Neuronal stem cell (in vitro differentiated cells): ENCODE data around the gene XKR7.

Experiments
- DNase-seq: peaks from one replicate; pipeline ENCODE4 v3.0.0-alpha.2; 2013; ENCODE audit warnings: low spot score
- H2AFZ ChIP-seq: one replicate; pipeline ENCODE4 v1.6.1; 2013; ENCODE audit warnings: mild to moderate bottlenecking, low read length, inconsistent platforms
- H2AK5ac ChIP-seq: 2 replicates; pipeline ENCODE4 v1.6.1; 2013; ENCODE audit warnings: low read depth, mild to moderate bottlenecking, inconsistent platforms, low read length, moderate library complexity, mixed read lengths
- H2BK120ac ChIP-seq: 2 replicates; pipeline ENCODE4 v1.6.1; 2013; ENCODE audit warnings: low read depth, mild to moderate bottlenecking, inconsistent platforms, low read length, moderate library complexity, mixed read lengths
- H2BK12ac ChIP-seq: one replicate; pipeline ENCODE4 v1.6.1; 2013; ENCODE audit warnings: low read length, inconsistent platforms
- H2BK15ac ChIP-seq: 2 replicates; pipeline ENCODE4 v1.6.1; 2013; ENCODE audit warnings: mild to moderate bottlenecking, low read length, inconsistent platforms, mixed read lengths
- H2BK5ac ChIP-seq: one replicate; pipeline ENCODE4 v1.6.1; 2013; ENCODE audit warnings: inconsistent platforms, mild to moderate bottlenecking, low read length, moderate library complexity
- H3K14ac ChIP-seq: one replicate; pipeline ENCODE4 v1.6.1; 2013; ENCODE audit warnings: low read length, inconsistent platforms
- H3K18ac ChIP-seq: 2 replicates; pipeline ENCODE4 v1.6.1; 2013; ENCODE audit warnings: low read length, inconsistent platforms
- H3K23ac ChIP-seq: 2 replicates; pipeline ENCODE4 v1.6.1; 2013; ENCODE audit warnings: low read depth, mild to moderate bottlenecking, mixed read lengths, low read length, inconsistent platforms; ENCODE audit not compliant: poor library complexity
- H3K27ac ChIP-seq: replicated peaks from 3 replicates; pipeline ENCODE4 v1.5.1; 2013; ENCODE audit warnings: low read length, inconsistent platforms
- H3K27me3 ChIP-seq, 3 experiments: 2 replicates each; pipeline ENCODE4 v1.6.1; 2013; ENCODE audit warnings: low read length in 3 of 3, mild to moderate bottlenecking in 2 of 3, inconsistent platforms in 1 of 3, low read depth in 1 of 3, mixed read lengths in 1 of 3, moderate library complexity in 1 of 3; ENCODE audit not compliant: control insufficient read depth in 3 of 3, insufficient read depth in 3 of 3
- H3K36me3 ChIP-seq, 2 donors: replicated peaks in 1 of 2; 2 replicates each; pipeline ENCODE4 v1.6.1; 2013; ENCODE audit warnings: low read length in 2 of 2; ENCODE audit not compliant: control insufficient read depth in 2 of 2, insufficient read depth in 2 of 2
- H3K4ac ChIP-seq: 2 replicates; pipeline ENCODE4 v1.6.1; 2013; ENCODE audit warnings: inconsistent platforms, mild to moderate bottlenecking, low read length, moderate library complexity
- H3K4me1 ChIP-seq, 2 donors: 1 replicate in 1 of 2; 2 replicates in 1 of 2; pipeline ENCODE4 v1.6.1; 2013; ENCODE audit warnings: low read length in 2 of 2, low read depth in 1 of 2; ENCODE audit not compliant: control insufficient read depth in 2 of 2, insufficient read depth in 1 of 2
- H3K4me2 ChIP-seq: one replicate; pipeline ENCODE4 v1.6.1; 2013; ENCODE audit warnings: mild to moderate bottlenecking, low read length, inconsistent platforms; ENCODE audit not compliant: insufficient read depth, poor library complexity, severe bottlenecking
- H3K4me3 ChIP-seq, 2 donors: 2 replicates each; pipeline ENCODE4 v1.5.1; 2013; ENCODE audit warnings: low read length in 2 of 2, mild to moderate bottlenecking in 2 of 2, inconsistent platforms in 1 of 2, moderate library complexity in 1 of 2
- H3K79me1 ChIP-seq: one replicate; pipeline ENCODE4 v1.6.1; 2013; ENCODE audit warnings: low read depth, mild to moderate bottlenecking, inconsistent platforms, low read length, moderate library complexity
- H3K9ac ChIP-seq: one replicate; pipeline ENCODE4 v1.6.1; 2013; ENCODE audit warnings: mild to moderate bottlenecking, low read depth, low read length, inconsistent platforms; ENCODE audit not compliant: poor library complexity
- H3K9me3 ChIP-seq, 2 donors: replicated peaks in 1 of 2; 2 replicates each; pipeline versions ENCODE3 to v1.6.1; 2013; ENCODE audit warnings: low read length in 2 of 2, mild to moderate bottlenecking in 2 of 2, inconsistent platforms in 1 of 2, low read depth in 1 of 2, mixed read lengths in 1 of 2, moderate library complexity in 1 of 2; ENCODE audit not compliant: control insufficient read depth in 2 of 2, insufficient read depth in 1 of 2
- H4K8ac ChIP-seq: one replicate; pipeline ENCODE4 v1.6.1; 2013; ENCODE audit warnings: low read depth, mild to moderate bottlenecking, inconsistent platforms, low read length, moderate library complexity
- H4K91ac ChIP-seq: one replicate; pipeline ENCODE4 v1.6.1; 2013; ENCODE audit warnings: low read length, low read depth, mild to moderate bottlenecking, inconsistent platforms; ENCODE audit not compliant: poor library complexity
- WGBS, 2 donors: extraction: QIAGEN DNeasy Blood & Tissue Kit; methylation state at CpG; one replicate each; pipeline ENCODE4 v1.1.7; 2013; ENCODE audit warnings: missing lambda C conversion rate in 2 of 2, mixed read lengths in 1 of 2; ENCODE audit not compliant: insufficient read length in 2 of 2, insufficient replicate concordance in 1 of 2; ENCODE audit errors: extremely low coverage in 2 of 2; 5-methylcytosine and 5-hydroxymethylcytosine counted together

XKR7 gene

DNA sequence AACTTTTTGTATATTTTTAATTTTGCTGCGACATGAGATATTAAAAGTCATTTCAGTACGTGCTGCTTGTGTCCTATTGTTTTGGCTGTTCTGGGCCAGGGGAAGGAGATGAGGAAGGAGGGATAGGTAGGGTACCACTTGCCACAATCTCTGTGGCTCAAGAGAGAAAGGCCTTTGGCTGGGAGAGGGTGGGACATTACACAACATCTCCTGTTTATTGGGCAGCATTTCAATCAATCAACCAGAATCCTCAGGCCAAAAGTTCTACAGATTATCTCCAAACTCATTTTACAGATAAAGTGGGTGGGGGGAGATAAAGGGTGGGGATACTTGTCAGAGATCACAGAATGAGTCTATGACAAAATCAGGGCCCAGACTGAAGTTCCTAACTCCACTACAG lies 35.4 kb downstream of the XKR7 start:
- H2BK15ac ChIP-seq: no peak overlapping the region
- H3K18ac ChIP-seq: no peak overlapping the region
- H3K27ac ChIP-seq: no peak overlapping the region
- no peak overlapping the region for H3K9ac ChIP-seq
- no peak overlapping the region for H3K4me2 ChIP-seq
- no peak overlapping the region for H3K23ac ChIP-seq
- no peak overlapping the region for H3K4me3 ChIP-seq
- DNase-seq: no peak
- no peak overlapping the region for H2AFZ ChIP-seq
- H3K36me3 ChIP-seq: no peaks in the 10 kb centered on the region
- no peak overlapping the region for H4K8ac ChIP-seq
- H3K27me3 ChIP-seq: peaks cover 0 to 29% (median 0%) of the 10 kb centered on the region in 3 experiments
- H3K79me1 ChIP-seq: no peaks in the 10 kb centered on the region
- no peak overlapping the region for H3K14ac ChIP-seq
- H3K4ac ChIP-seq: no peak overlapping the region
- no peak overlapping the region for H2BK120ac ChIP-seq
- no CpG with 5 or more reads among the region's 2 CpGs for WGBS, 2 donors
- H2BK5ac ChIP-seq: no peak overlapping the region
- no peaks in the 10 kb centered on the region for H3K9me3 ChIP-seq
- H3K4me1 ChIP-seq: peaks cover 3 to 11% of the 10 kb centered on the region in 2 donors
- H2AK5ac ChIP-seq: no peak overlapping the region
- H4K91ac ChIP-seq: no peak overlapping the region
- no peak overlapping the region for H2BK12ac ChIP-seq

DNA sequence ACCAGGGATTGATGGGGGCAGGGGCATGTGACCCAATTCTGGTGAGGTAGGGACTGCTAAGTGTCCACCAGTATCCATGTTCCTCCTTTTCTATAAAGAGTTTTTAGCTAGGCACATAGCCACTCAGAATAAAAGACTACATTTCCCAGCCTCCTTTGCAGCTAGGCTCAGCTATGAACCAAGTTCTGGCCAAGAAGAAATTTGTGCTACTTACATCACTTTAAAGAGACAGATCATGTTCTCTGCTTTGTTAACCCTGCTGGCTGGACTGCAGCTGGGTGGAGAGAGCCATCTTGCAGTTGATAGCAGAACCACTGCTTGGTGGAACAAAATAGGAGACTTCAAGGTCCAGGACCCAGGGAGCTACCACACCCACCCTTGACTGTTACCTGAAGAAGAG lies 37.0 kb downstream of the XKR7 start:
- H2BK5ac ChIP-seq: no peak overlapping the region

DNA sequence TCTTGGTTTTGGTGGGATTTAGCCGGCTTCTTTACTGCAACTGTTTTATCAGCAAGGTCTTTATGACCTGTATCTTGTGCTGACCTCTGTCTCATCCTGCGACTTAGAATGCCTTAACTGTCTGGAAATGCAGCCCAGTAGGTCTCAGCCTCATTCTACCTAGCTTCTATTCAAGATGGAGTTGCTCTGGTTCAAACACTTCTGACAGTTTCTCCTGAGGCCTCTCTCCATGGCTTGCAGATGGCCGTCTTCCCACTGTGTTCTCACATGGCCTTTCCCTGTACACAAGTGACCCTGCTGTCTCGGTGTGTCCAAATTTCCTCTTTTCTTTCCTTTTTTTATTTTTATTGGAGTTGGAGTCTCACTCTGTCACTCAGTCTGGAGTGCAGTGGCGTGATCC lies 38.1 kb downstream of the XKR7 start:
- Histone ChIP-seq H3K4me2 (no peak overlapping the region), H2BK120ac (no peak overlapping the region), H2BK15ac (no peak overlapping the region), H3K9me3 (no peaks in the 10 kb centered on the region), H3K4me1 (peaks cover 6 to 11% of the 10 kb centered on the region in 2 donors), H2BK12ac (no peak overlapping the region), H3K36me3 (no peaks in the 10 kb centered on the region), H3K14ac (no peak overlapping the region), H3K9ac (no peak overlapping the region), H3K27ac (no peak overlapping the region), H2AK5ac (no peak overlapping the region), H3K23ac (no peak overlapping the region), H3K4ac (no peak overlapping the region), H4K8ac (no peak overlapping the region), H2AFZ (no peak overlapping the region), H3K18ac (no peak overlapping the region), H3K4me3 (no peak overlapping the region), H2BK5ac (no peak overlapping the region), H4K91ac (no peak overlapping the region), H3K27me3 (peaks cover 0 to 14% (median 0%) of the 10 kb centered on the region in 3 experiments), H3K79me1 (no peaks in the 10 kb centered on the region)
- WGBS, 2 donors: no CpG with 5 or more reads among the region's 5 CpGs
- DNase-seq: no peak

More for the DNA sequence above, 37.0 kb downstream of the XKR7 start:
- no peak overlapping the region for H4K91ac ChIP-seq
- H3K4me1 ChIP-seq: peaks cover 3 to 11% of the 10 kb centered on the region in 2 donors
- H3K4ac ChIP-seq: no peak overlapping the region
- H2BK15ac ChIP-seq: no peak overlapping the region
- no peak for DNase-seq
- H2AFZ ChIP-seq: no peak overlapping the region
- H2BK12ac ChIP-seq: no peak overlapping the region
- no peak overlapping the region for H3K18ac ChIP-seq
- no peak overlapping the region for H4K8ac ChIP-seq
- no peak overlapping the region for H3K14ac ChIP-seq
- H3K9ac ChIP-seq: no peak overlapping the region
- H2AK5ac ChIP-seq: no peak overlapping the region
- no peak overlapping the region for H3K4me3 ChIP-seq
- peaks cover 0 to 21% (median 0%) of the 10 kb centered on the region in 3 experiments for H3K27me3 ChIP-seq
- no peak overlapping the region for H3K23ac ChIP-seq
- no peak overlapping the region for H2BK120ac ChIP-seq
- H3K27ac ChIP-seq: no peak overlapping the region
- H3K9me3 ChIP-seq: no peaks in the 10 kb centered on the region
- no peak overlapping the region for H3K4me2 ChIP-seq
- no peaks in the 10 kb centered on the region for H3K79me1 ChIP-seq
- no peaks in the 10 kb centered on the region for H3K36me3 ChIP-seq

DNA sequence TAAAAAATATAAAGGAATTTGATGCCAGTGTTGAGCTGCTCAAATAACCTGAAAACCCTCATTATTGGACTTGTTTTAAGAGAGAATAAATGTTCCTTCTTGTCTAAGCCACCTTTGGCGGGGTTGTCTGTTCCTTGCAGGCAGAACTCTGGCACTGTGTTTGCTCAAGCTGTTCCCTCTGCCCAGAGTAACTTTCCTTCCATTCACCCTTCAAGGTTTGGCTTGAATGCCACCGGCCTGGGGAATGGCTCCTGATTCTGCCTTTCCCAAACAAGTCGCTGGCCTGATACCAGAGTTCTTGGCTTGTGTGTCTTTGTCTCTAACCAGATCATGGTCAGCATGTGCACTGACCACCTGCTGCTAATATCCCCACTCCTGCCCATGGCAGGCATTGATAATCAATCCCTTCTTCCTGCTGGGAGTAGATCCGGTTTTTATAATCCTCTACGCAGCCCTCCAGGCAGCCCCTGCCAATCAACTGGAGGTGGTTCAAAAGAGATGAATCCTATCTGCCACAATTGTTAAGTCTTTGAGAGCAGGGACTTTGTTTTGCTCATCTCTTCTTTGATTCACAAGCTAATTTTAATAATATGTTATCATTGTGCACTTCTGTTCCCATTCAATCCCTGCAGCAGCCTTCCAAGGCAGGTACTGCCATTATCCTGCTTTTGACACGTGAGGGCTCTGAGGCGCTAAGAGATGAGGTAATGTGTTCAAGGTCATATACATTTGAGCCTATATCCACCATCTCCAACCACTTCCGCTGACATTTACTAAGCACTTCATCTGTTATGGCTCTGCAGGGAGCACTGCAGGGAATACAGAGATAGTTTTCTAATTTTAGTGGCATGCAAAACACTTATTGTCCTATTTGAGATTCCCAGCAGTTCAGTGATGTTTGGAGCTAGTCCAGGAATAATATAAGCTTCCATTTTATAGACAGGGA lies 39.2 kb downstream of the XKR7 start:
- H3K79me1 ChIP-seq: no peaks in the 10 kb centered on the region
- no peaks in the 10 kb centered on the region for H3K36me3 ChIP-seq
- no peak overlapping the region for H2BK15ac ChIP-seq
- no peak overlapping the region for H2BK5ac ChIP-seq
- H3K4me2 ChIP-seq: no peak overlapping the region
- no peak overlapping the region for H3K9ac ChIP-seq
- no peak overlapping the region for H3K14ac ChIP-seq
- no peak overlapping the region for H3K18ac ChIP-seq
- WGBS, 2 donors: no CpG with 5 or more reads among the region's 8 CpGs
- H3K23ac ChIP-seq: no peak overlapping the region
- no peak overlapping the region for H3K4ac ChIP-seq
- H4K8ac ChIP-seq: peak overlapping the region; percentile 70
- H2BK12ac ChIP-seq: no peak overlapping the region
- no peak overlapping the region for H3K4me3 ChIP-seq
- no peak overlapping the region for H2BK120ac ChIP-seq
- H2AFZ ChIP-seq: peak overlapping the region; percentile 71
- H4K91ac ChIP-seq: no peak overlapping the region
- H3K27ac ChIP-seq: no peak overlapping the region
- no peak for DNase-seq
- no peak overlapping the region for H2AK5ac ChIP-seq
- H3K27me3 ChIP-seq: peaks cover 0 to 3% (median 0%) of the 10 kb centered on the region in 3 experiments
- no peaks in the 10 kb centered on the region for H3K9me3 ChIP-seq
- H3K4me1 ChIP-seq: peaks cover 6 to 11% of the 10 kb centered on the region in 2 donors
